HEK293 (cell line): ENCODE measurements around the gene EDAR.
A peak's percentile ranks its signal among the peaks of the same experiment; 100 is the strongest.

ENCODE experiments used
- CTCF ChIA-PET: fragments of 350-600 bp; formaldehyde crosslinking; extraction: SDS; loops from one replicate; lab custom pipeline; 2021; ENCODE audit warnings: antibody characterized with exemption; lab: Yijun Ruan, JAX
- POLR2A ChIA-PET: fragments of 300-600 bp; formaldehyde crosslinking; extraction: SDS; loops from one replicate; lab custom pipeline; 2020; ENCODE audit warnings: antibody characterized with exemption, inconsistent platforms; lab: Yijun Ruan, JAX
- H3K27ac ChIP-seq: fragments of 200-500 bp; sonication (Bioruptor generic); 2 replicates; pipeline ENCODE4 v1.5.1; 2014; ENCODE audit warnings: low read depth, low read length, control low read depth, inconsistent platforms; ENCODE audit errors: extremely low read depth
- H3K36me3 ChIP-seq, 2 experiments: fragments of 200-500 bp in 1 of 2; sonication (Bioruptor generic) in 1 of 2; 1 replicate in 1 of 2; 2 replicates in 1 of 2; pipeline ENCODE4 v1.5.1; 2014 to 2017; ENCODE audit warnings: inconsistent platforms in 2 of 2, low read length in 2 of 2; ENCODE audit not compliant: control insufficient read depth in 2 of 2, insufficient read depth in 1 of 2
- H3K4me1 ChIP-seq: fragments of 200-500 bp; sonication (Bioruptor generic); 2 replicates; pipeline ENCODE4 v1.5.1; 2014; ENCODE audit warnings: mild to moderate bottlenecking, low read length, inconsistent platforms; ENCODE audit not compliant: control insufficient read depth, insufficient read depth
- H3K4me3 ChIP-seq: 2 replicates; pipeline ENCODE4 v1.5.1; 2011; ENCODE audit warnings: low read depth, mild to moderate bottlenecking, control low read depth, low read length, moderate library complexity
- H3K9me3 ChIP-seq: fragments of 200-500 bp; sonication (Bioruptor generic); 2 replicates; pipeline ENCODE4 v1.5.1; 2014; ENCODE audit warnings: low read depth, low read length, inconsistent platforms; ENCODE audit not compliant: control insufficient read depth, insufficient read depth
- BCL6B ChIP-seq: fragments of 450-650 bp; formaldehyde crosslinking; IDR thresholded peaks from 2 replicates; pipeline ENCODE4 v1.5.1; 2017; ENCODE audit warnings: missing biosample characterization, missing genetic modification characterization
- EGR2 ChIP-seq: fragments of 450-650 bp; formaldehyde crosslinking; IDR thresholded peaks from 2 replicates; pipeline ENCODE4 v1.5.1; 2016; ENCODE audit warnings: low read depth, missing biosample characterization, missing genetic modification characterization
- PBX3 ChIP-seq: sonication (generic); formaldehyde crosslinking; IDR thresholded peaks from 2 replicates; pipeline ENCODE4 v1.8.1; 2022; ENCODE audit warnings: mild to moderate bottlenecking, moderate library complexity, missing genetic modification reagents
- SCRT1 ChIP-seq: fragments of 450-650 bp; formaldehyde crosslinking; IDR thresholded peaks from 2 replicates; pipeline ENCODE4 v1.5.1; 2016; ENCODE audit warnings: missing biosample characterization, missing genetic modification characterization, borderline replicate concordance
- ZBTB10 ChIP-seq: fragments of 450-650 bp; formaldehyde crosslinking; IDR thresholded peaks from 2 replicates; pipeline ENCODE4 v1.5.1; 2016; ENCODE audit warnings: missing biosample characterization, missing genetic modification characterization
- ZBTB17 ChIP-seq: fragments of 450-650 bp; formaldehyde crosslinking; IDR thresholded peaks from 2 replicates; pipeline ENCODE4 v1.5.1; 2016; ENCODE audit warnings: missing biosample characterization, missing genetic modification characterization
- ZFHX2 ChIP-seq: fragments of 450-650 bp; formaldehyde crosslinking; conservative IDR thresholded peaks from 2 replicates; pipeline ENCODE4 v1.5.1; 2016; ENCODE audit warnings: missing biosample characterization, missing genetic modification characterization
- ZNF157 ChIP-seq: fragments of 450-650 bp; formaldehyde crosslinking; IDR thresholded peaks from 2 replicates; pipeline ENCODE4 v1.5.1; 2016; ENCODE audit warnings: missing biosample characterization, missing genetic modification characterization
- ZNF184 ChIP-seq: fragments of 450-650 bp; IDR thresholded peaks from 2 replicates; pipeline ENCODE4 v1.5.1; 2018; ENCODE audit warnings: missing biosample characterization, mild to moderate bottlenecking, missing genetic modification characterization
- ZNF19 ChIP-seq: fragments of 450-650 bp; formaldehyde crosslinking; IDR thresholded peaks from 2 replicates; pipeline ENCODE4; 2016; ENCODE audit warnings: missing biosample characterization, missing genetic modification characterization, low read depth
- ZNF23 ChIP-seq: fragments of 450-650 bp; formaldehyde crosslinking; IDR thresholded peaks from 2 replicates; pipeline ENCODE4 v1.5.1; 2016; ENCODE audit warnings: missing biosample characterization, missing genetic modification characterization, borderline replicate concordance
- ZNF24 ChIP-seq: fragments of 450-650 bp; formaldehyde crosslinking; IDR thresholded peaks from 2 replicates; pipeline ENCODE4 v1.5.1; 2016; ENCODE audit warnings: missing biosample characterization, missing genetic modification characterization
- ZNF302 ChIP-seq: fragments of 450-650 bp; formaldehyde crosslinking; IDR thresholded peaks from 2 replicates; pipeline ENCODE4 v1.5.1; 2016; ENCODE audit warnings: missing biosample characterization, missing genetic modification characterization, low read depth
- ZNF354C ChIP-seq: fragments of 450-650 bp; formaldehyde crosslinking; IDR thresholded peaks from 2 replicates; pipeline ENCODE4 v1.5.1; 2016; ENCODE audit warnings: missing biosample characterization, missing genetic modification characterization, low read depth, borderline replicate concordance
- ZNF530 ChIP-seq: fragments of 450-650 bp; formaldehyde crosslinking; IDR thresholded peaks from 2 replicates; pipeline ENCODE4 v1.5.1; 2016; ENCODE audit warnings: low read depth, missing biosample characterization, missing genetic modification characterization
- ZNF544 ChIP-seq: fragments of 450-650 bp; formaldehyde crosslinking; IDR thresholded peaks from 2 replicates; pipeline ENCODE4 v1.5.0; 2017; ENCODE audit warnings: missing biosample characterization, missing genetic modification characterization
- ZNF549 ChIP-seq: fragments of 450-650 bp; IDR thresholded peaks from 2 replicates; pipeline ENCODE4 v1.5.1; 2018; ENCODE audit warnings: missing biosample characterization, missing genetic modification characterization, mild to moderate bottlenecking, inconsistent platforms, moderate library complexity
- ZNF571 ChIP-seq: fragments of 450-650 bp; formaldehyde crosslinking; IDR thresholded peaks from 2 replicates; pipeline ENCODE4 v1.5.0; 2017; ENCODE audit warnings: missing biosample characterization, missing genetic modification characterization
- ZNF654 ChIP-seq: fragments of 450-650 bp; formaldehyde crosslinking; IDR thresholded peaks from 2 replicates; pipeline ENCODE4 v1.5.1; 2016; ENCODE audit warnings: low read depth, missing biosample characterization, missing genetic modification characterization
- ZNF747 ChIP-seq: fragments of 450-650 bp; formaldehyde crosslinking; IDR thresholded peaks from 2 replicates; pipeline ENCODE4 v1.5.1; 2016; ENCODE audit warnings: missing biosample characterization, missing genetic modification characterization
- ZNF76 ChIP-seq: fragments of 450-650 bp; formaldehyde crosslinking; IDR thresholded peaks from 2 replicates; pipeline ENCODE4; 2016; ENCODE audit warnings: low read depth, missing biosample characterization, missing genetic modification characterization, borderline replicate concordance

Gene EDAR

DNA sequence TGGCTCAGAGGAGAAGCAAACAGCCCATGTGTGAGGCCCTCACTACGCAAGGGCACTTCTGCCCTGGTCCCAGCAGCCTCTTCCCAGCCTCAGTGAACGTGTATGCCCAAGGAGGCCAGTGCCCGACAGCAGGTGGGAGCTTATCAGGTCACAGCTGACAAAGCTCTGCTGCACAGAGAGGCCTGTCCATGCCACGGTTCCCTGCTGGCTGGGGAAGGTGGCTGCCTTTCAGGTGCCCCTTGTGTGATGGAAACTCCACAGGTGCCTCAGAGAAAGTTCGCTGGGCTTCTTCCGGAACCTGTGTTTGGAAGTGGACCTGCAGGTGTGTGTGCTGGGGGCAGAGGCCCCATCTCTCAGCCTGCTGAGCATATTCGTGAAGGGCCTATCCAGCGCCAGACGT is 47.3 kb downstream of the EDAR start (continued):
- TF ChIP-seq BCL6B (tag by site-specific recombination): no peak
- no peak for TF ChIP-seq ZBTB10 (tag by site-specific recombination)
- TF ChIP-seq ZNF157 (tag by site-specific recombination): no peak
- TF ChIP-seq ZNF23 (tag by site-specific recombination): no peak

DNA sequence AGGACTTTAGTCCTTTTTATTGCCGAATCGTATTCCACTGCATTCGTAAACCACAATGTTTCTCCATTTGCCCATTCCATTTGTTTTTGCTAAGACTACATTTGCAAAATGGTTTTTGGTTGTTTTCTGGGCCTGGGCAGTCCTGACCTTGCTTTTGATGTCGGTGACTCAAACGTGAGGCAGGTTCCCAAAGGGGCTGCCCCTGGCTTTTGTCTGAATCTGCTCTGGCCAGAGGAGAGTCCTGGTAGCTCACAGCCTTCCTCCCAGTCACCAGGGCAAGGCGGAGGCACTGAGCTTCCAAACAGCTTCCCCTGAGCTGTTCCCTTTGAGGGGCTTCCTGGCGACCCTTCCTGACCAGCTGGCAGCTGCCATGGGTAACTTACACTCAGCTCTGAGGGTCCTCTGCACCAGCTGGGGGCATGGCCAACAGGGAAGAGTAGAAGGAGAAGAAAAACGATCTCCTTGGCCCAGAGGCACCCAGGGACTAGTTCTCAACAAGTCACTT is 47.8 kb downstream of the EDAR start:
- Histone ChIP-seq H3K36me3 (no peaks in the 10 kb centered on the region), H3K4me1 (no peaks in the 10 kb centered on the region), H3K27ac (no peak overlapping the region), H3K9me3 (no peaks in the 10 kb centered on the region), H3K4me3 (no peak overlapping the region)
- TF ChIP-seq ZNF24 (tag by site-specific recombination) (no peak), ZNF530 (no peak), ZNF354C (no peak), ZNF571 (tag by site-specific recombination) (no peak), ZNF19 (tag by site-specific recombination) (no peak), ZNF302 (tag by site-specific recombination) (no peak), ZNF184 (tag by site-specific recombination) (no peak), PBX3 (CRISPR knock-in tag) (no peak), ZBTB17 (no peak), ZNF544 (tag by site-specific recombination) (no peak), ZNF549 (no peak)
- ChIA-PET CTCF (interaction anchor here (0.6 kb wide), 1 partner anchor 84 kb away, joined by 3 read pairs; no protein-coding TSS in a partner anchor), POLR2A (no interaction called here)

- CTCF ChIA-PET: interaction anchor here (1.6 kb wide), 1 partner anchor 12 kb away, joined by 4 read pairs; no protein-coding TSS in a partner anchor
- TF ChIP-seq ZNF654: no peak
- 0 out of 2 replicates have a peak, but pooled peaks have one; percentile 13 for TF ChIP-seq ZFHX2 (tag by site-specific recombination)
- TF ChIP-seq ZNF747 (tag by site-specific recombination): no peak
- no peak for TF ChIP-seq SCRT1
- TF ChIP-seq EGR2: peak; percentile 22; the same call in 1 of the 2 replicates
- TF ChIP-seq ZNF76 (tag by site-specific recombination): no peak
- TF ChIP-seq, all 188 proteins: peak for 2
- Histone ChIP-seq H3K4me3 (no peak overlapping the region), H3K36me3 (no peaks in the 10 kb centered on the region), H3K4me1 (peaks cover 4% of the 10 kb centered on the region), H3K27ac (no peak overlapping the region), H3K9me3 (no peaks in the 10 kb centered on the region)
- POLR2A ChIA-PET: interaction anchor here (0.6 kb wide), 1 partner anchor 10 kb away, joined by 5 read pairs; no protein-coding TSS in a partner anchor
Measured at GRCh38 chr2:108940156-108940555, 48.9 kb downstream of the EDAR start.
